ENCODE results near the gene HHATL. TPM values are rescaled to one million over a fixed set of nuclear protein-coding genes. Genes with fewer than 3 reads are reported as not detected.

HHATL gene
- total RNA-seq, 1 experiment from 2014 or later: not detected

- DNase-seq (ENCODE audit: low read depth, low spot score): no peak
- in situ Hi-C loops (cut with HindIII; ENCODE audit: low pct_unique_long_range_greater_than_20kb, low sequenced_read_pairs): no loop called here
Measured at GRCh38 chr3:42691816-42692666, 10.6 kb downstream of the HHATL start.

- DNase-seq (ENCODE audit: low read depth, low spot score): no peak
- in situ Hi-C loops (cut with HindIII; ENCODE audit: low pct_unique_long_range_greater_than_20kb, low sequenced_read_pairs): no loop called here
Measured at GRCh38 chr3:42690766-42691680, 11.6 kb downstream of the HHATL start.

GRCh38 chr3:42690191-42690590, 12.4 kb downstream of the HHATL start:
- DNase-seq (ENCODE audit: low read depth, low spot score): no peak
- in situ Hi-C loops (cut with HindIII; ENCODE audit: low pct_unique_long_range_greater_than_20kb, low sequenced_read_pairs): no loop called here

GRCh38 chr3:42689421-42690014, 13.1 kb downstream of the HHATL start:
- in situ Hi-C loops (cut with HindIII; ENCODE audit: low pct_unique_long_range_greater_than_20kb, low sequenced_read_pairs): no loop called here
- no peak for DNase-seq (ENCODE audit: low read depth, low spot score)

GRCh38 chr3:42688487-42689420, 13.8 kb downstream of the HHATL start:
- in situ Hi-C loops (cut with HindIII; ENCODE audit: low pct_unique_long_range_greater_than_20kb, low sequenced_read_pairs): no loop called here
- no peak for DNase-seq (ENCODE audit: low read depth, low spot score)

GRCh38 chr3:42688016-42688415, 14.6 kb downstream of the HHATL start:
- in situ Hi-C loops (cut with HindIII; ENCODE audit: low pct_unique_long_range_greater_than_20kb, low sequenced_read_pairs): no loop called here
- DNase-seq (ENCODE audit: low read depth, low spot score): no peak

- in situ Hi-C loops (cut with HindIII; ENCODE audit: low pct_unique_long_range_greater_than_20kb, low sequenced_read_pairs): no loop called here
- no peak for DNase-seq (ENCODE audit: low read depth, low spot score)
Measured at GRCh38 chr3:42686832-42687650, 15.6 kb downstream of the HHATL start.

GRCh38 chr3:42685891-42686820, 16.4 kb downstream of the HHATL start:
- DNase-seq (ENCODE audit: low read depth, low spot score): no peak
- in situ Hi-C loops (cut with HindIII; ENCODE audit: low pct_unique_long_range_greater_than_20kb, low sequenced_read_pairs): no loop called here

GRCh38 chr3:42685363-42685881, 17.2 kb downstream of the HHATL start, which contains the start of gene KLHL40:
Gene KLHL40 (plus strand): TSS chr3:42685537. CDS start chr3:42685619, 82 bp downstream.
- in situ Hi-C loops (cut with HindIII; ENCODE audit: low pct_unique_long_range_greater_than_20kb, low sequenced_read_pairs): no loop called here
- DNase-seq (ENCODE audit: low read depth, low spot score): no peak

- in situ Hi-C loops (cut with HindIII; ENCODE audit: low pct_unique_long_range_greater_than_20kb, low sequenced_read_pairs): no loop called here
- no peak for DNase-seq (ENCODE audit: low read depth, low spot score)
Measured at GRCh38 chr3:42684632-42685362, 17.8 kb downstream of the HHATL start.

GRCh38 chr3:42683875-42684598, 18.6 kb downstream of the HHATL start:
- in situ Hi-C loops (cut with HindIII; ENCODE audit: low pct_unique_long_range_greater_than_20kb, low sequenced_read_pairs): no loop called here
- peak; percentile 18 for DNase-seq (ENCODE audit: low read depth, low spot score)

- in situ Hi-C loops (cut with HindIII; ENCODE audit: low pct_unique_long_range_greater_than_20kb, low sequenced_read_pairs): no loop called here
- DNase-seq (ENCODE audit: low read depth, low spot score): no peak
Measured at GRCh38 chr3:42682301-42683070, 20.1 kb downstream of the HHATL start.

- in situ Hi-C loops (cut with HindIII; ENCODE audit: low pct_unique_long_range_greater_than_20kb, low sequenced_read_pairs): no loop called here
- DNase-seq (ENCODE audit: low read depth, low spot score): no peak
Measured at GRCh38 chr3:42681361-42682038, 21.1 kb downstream of the HHATL start.
